Small intestine (tissue), 7 donors: Measurements from ENCODE around the gene POLRMT. TPM values are rescaled to one million over a fixed set of nuclear protein-coding genes. Genes with fewer than 3 reads are reported as not detected.

ENCODE experiments used
- DNase-seq, 2 donors: peaks; one replicate each; pipeline versions ENCODE4 v3.0.0 to v3.0.0-alpha.2; 2013
- FAIRE-seq: peaks from 2 replicates; lab custom pipeline; 2012; peaks lifted over from hg19 to GRCh38; lab: Jason Lieb, UNC
- H3K27ac ChIP-seq, 3 donors: one replicate each; pipeline ENCODE4 v1.5.1; 2013; ENCODE audit warnings: low read length in 2 of 3, mild to moderate bottlenecking in 2 of 3, control low read depth in 1 of 3, inconsistent platforms in 1 of 3, low read depth in 1 of 3, moderate library complexity in 1 of 3
- H3K27me3 ChIP-seq, 3 donors: one replicate each; pipeline ENCODE4 v1.6.1; 2013; ENCODE audit warnings: low read length in 3 of 3, inconsistent platforms in 1 of 3; ENCODE audit not compliant: control insufficient read depth in 3 of 3, insufficient read depth in 3 of 3
- H3K36me3 ChIP-seq, 3 donors: one replicate each; pipeline ENCODE4 v1.6.1; 2013; ENCODE audit warnings: low read length in 3 of 3, inconsistent platforms in 1 of 3, low read depth in 1 of 3, mild to moderate bottlenecking in 1 of 3, moderate library complexity in 1 of 3; ENCODE audit not compliant: control insufficient read depth in 3 of 3, insufficient read depth in 2 of 3
- H3K4me1 ChIP-seq, 3 donors: one replicate each; pipeline ENCODE4 v1.6.1; 2013; ENCODE audit warnings: low read length in 2 of 3, inconsistent platforms in 1 of 3, low read depth in 1 of 3, mild to moderate bottlenecking in 1 of 3, moderate library complexity in 1 of 3; ENCODE audit not compliant: control insufficient read depth in 3 of 3, insufficient read depth in 2 of 3
- H3K4me3 ChIP-seq, 3 donors: one replicate each; pipeline ENCODE4 v1.5.1; 2013; ENCODE audit warnings: low read length in 3 of 3, control low read depth in 1 of 3, inconsistent platforms in 1 of 3, low read depth in 1 of 3, mild to moderate bottlenecking in 1 of 3, moderate library complexity in 1 of 3
- H3K9me3 ChIP-seq, 2 donors: one replicate each; pipeline ENCODE4 v1.6.1; 2013; ENCODE audit warnings: low read depth in 1 of 2, low read length in 1 of 2; ENCODE audit not compliant: control insufficient read depth in 2 of 2, insufficient read depth in 1 of 2
- WGBS, 3 donors: extraction: QIAGEN DNeasy Blood & Tissue Kit; methylation state at CpG; one replicate each; pipeline ENCODE4 v1.1.7; 2013; 5-methylcytosine and 5-hydroxymethylcytosine counted together
- polyA plus RNA-seq, 4 donors: library from polyadenylated mRNA; stranded (reverse) in 3 of 4; unstranded in 1 of 4; fragments of 200-250 nt in 3 of 4; fragments of 120-200 nt in 1 of 4; gene quantifications; one replicate each; pipeline versions ENCODE4 v1.2.1 to v1.2.3, GENCODE V29; 2013
- donor health status: healthy with polysubstance abuse.
- donor health status: control.
- donor health status: control.
- donor health status: Bipolar disorder and iron deficiency.
- donor health status: healthy.

The POLRMT gene
- polyA plus RNA-seq, 4 donors, result 63.0 to 153 (median 86.8) TPM

- Histone ChIP-seq H3K4me1 (no peaks in the 10 kb centered on the region), H3K4me3 (no peak overlapping the region), H3K36me3 (peaks cover 13 to 48% (median 13%) of the 10 kb centered on the region in 3 donors), H3K9me3 (no peaks in the 10 kb centered on the region), H3K27ac (no peak overlapping the region), H3K27me3 (peaks cover 0 to 4% (median 0%) of the 10 kb centered on the region in 3 donors)
- FAIRE-seq (no peak), DNase-seq (no peak)
- WGBS, 3 donors, result 67 to 83% (median 73%) methylated on average over 31 to 58 of the region's 58 CpGs
These were observed 16.4 kb downstream of the POLRMT start for GRCh38 chr19:616747-617526.

DNA sequence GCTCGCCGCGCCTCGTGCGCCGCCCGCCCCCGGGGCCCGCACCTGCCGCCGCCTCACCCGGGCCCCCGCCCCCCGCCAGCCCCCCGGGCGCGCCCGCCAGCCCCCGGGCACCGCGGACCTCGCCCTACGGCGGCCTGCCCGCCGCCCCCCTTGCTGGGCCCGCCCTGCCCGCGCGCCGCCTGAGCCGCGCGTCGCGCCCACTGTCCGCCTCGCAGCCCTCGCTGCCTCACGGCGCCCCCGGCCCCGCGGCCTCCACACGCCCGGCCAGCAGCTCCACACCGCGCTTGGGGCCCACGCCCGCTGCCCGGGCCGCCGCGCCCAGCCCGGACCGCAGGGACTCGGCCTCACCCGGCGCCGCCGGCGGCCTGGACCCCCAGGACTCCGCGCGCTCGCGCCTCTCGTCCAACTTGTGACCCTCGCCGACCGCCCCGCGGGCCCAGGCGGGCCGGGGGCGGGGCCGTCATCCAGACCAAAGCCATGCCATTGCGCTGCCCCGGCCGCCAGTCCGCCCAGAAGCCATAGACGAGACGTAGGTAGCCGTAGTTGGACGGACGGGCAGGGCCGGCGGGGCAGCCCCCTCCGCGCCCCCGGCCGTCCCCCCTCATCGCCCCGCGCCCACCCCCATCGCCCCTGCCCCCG, 17.2 kb downstream of the POLRMT start:
- Histone ChIP-seq H3K27me3 (peaks cover 0 to 4% (median 0%) of the 10 kb centered on the region in 3 donors), H3K9me3 (no peaks in the 10 kb centered on the region), H3K4me3 (peak overlapping the region in 1 of 3 donors; percentile 20), H3K4me1 (no peaks in the 10 kb centered on the region), H3K36me3 (peaks cover 5 to 42% (median 13%) of the 10 kb centered on the region in 3 donors), H3K27ac (no peak overlapping the region)
- FAIRE-seq (no peak), DNase-seq (no peak)
- WGBS, 3 donors, result 12 to 18% (median 15%) methylated on average over 51 to 97 of the region's 97 CpGs

DNA sequence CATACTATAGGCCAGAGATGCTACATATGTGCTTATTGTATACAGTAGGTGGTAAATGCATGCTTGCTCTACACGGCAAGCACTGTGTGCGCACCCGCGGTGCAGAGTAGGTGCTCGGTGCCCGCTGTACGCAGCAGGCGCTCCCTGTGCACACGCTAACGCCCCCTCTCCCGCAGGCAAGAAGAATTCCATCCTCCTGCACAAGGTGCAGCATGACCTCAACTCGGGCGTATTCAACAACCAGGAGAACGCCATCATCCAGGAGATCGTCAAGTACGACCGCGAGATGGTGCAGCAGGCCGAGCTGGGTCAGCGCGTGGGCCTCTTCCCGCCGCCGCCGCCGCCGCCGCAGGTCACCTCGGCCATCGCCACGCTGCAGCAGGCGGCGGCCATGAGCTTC, 17.7 kb downstream of the POLRMT start:
- H3K27ac ChIP-seq, result no peak overlapping the region
- no peak for FAIRE-seq

GRCh38 chr19:613732-614567, 19.4 kb downstream of the POLRMT start:
- Histone ChIP-seq H3K4me3 (no peak overlapping the region), H3K4me1 (peaks cover 0 to 4% (median 0%) of the 10 kb centered on the region in 3 donors), H3K9me3 (no peaks in the 10 kb centered on the region), H3K36me3 (peaks cover 4 to 25% (median 7%) of the 10 kb centered on the region in 3 donors), H3K27me3 (peaks cover 0 to 4% (median 0%) of the 10 kb centered on the region in 3 donors), H3K27ac (no peak overlapping the region)
- DNase-seq, result no peak
- WGBS, 3 donors, result 67 to 83% (median 70%) methylated on average over 41 to 54 of the region's 54 CpGs
- no peak for FAIRE-seq

More for the DNA sequence above, 17.7 kb downstream of the POLRMT start:
- Histone ChIP-seq H3K4me1 (no peaks in the 10 kb centered on the region), H3K4me3 (no peak overlapping the region), H3K36me3 (peaks cover 5 to 40% (median 9%) of the 10 kb centered on the region in 3 donors), H3K27me3 (peaks cover 0 to 4% (median 0%) of the 10 kb centered on the region in 3 donors), H3K9me3 (no peaks in the 10 kb centered on the region)
- peak; percentile 50 to 69 for DNase-seq
- WGBS, 3 donors, result 11 to 22% (median 17%) methylated on average over 32 to 33 of the region's 33 CpGs

- no peak overlapping the region for H3K27ac ChIP-seq
- H3K27me3 ChIP-seq, result peaks cover 0 to 4% (median 0%) of the 10 kb centered on the region in 3 donors
- peaks cover 0 to 4% (median 0%) of the 10 kb centered on the region in 3 donors for H3K4me1 ChIP-seq
- no peak for FAIRE-seq
- 79 to 87% (median 86%) methylated on average over 32 to 33 of the region's 33 CpGs for WGBS, 3 donors
- H3K4me3 ChIP-seq, result no peak overlapping the region
- H3K9me3 ChIP-seq, result no peaks in the 10 kb centered on the region
- DNase-seq, result no peak
- peaks cover 0 to 14% (median 4%) of the 10 kb centered on the region in 3 donors for H3K36me3 ChIP-seq
These were observed 20.4 kb downstream of the POLRMT start for GRCh38 chr19:612941-613340.

DNA sequence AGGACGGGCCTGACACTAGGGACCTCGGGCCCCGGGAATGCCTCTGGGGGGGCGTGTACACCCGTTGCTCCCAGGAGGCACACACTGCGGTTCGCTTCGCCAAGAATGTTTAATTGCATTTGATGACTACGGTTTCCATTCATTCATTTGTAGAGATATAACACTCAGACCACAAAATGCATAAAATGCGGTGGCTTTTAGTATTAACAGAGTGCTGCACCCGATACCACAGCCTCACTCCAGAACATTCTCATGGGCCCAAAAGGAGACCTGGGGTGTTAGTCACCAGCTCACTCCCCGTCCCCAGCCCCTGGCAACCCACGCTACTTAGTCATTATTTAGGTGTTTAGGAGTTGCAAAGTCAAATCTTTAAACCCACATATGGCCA, 21.9 kb downstream of the POLRMT start:
- DNase-seq (no peak), FAIRE-seq (no peak)
- no peaks in the 10 kb centered on the region for H3K9me3 ChIP-seq
- peaks cover 0 to 4% (median 0%) of the 10 kb centered on the region in 3 donors for H3K4me1 ChIP-seq
- WGBS, 3 donors, result 21 to 40% (median 22%) methylated on average over 13 of the region's 13 CpGs
- peaks cover 0 to 5% (median 0%) of the 10 kb centered on the region in 3 donors for H3K36me3 ChIP-seq
- H3K4me3 ChIP-seq, result no peak overlapping the region
- H3K27me3 ChIP-seq, result peaks cover 0 to 4% (median 0%) of the 10 kb centered on the region in 3 donors
- H3K27ac ChIP-seq, result peak overlapping the region in 1 of 3 donors; percentile 62

- FAIRE-seq (no peak), DNase-seq (peak in 1 of 2 donors; percentile 28)
- peak overlapping the region in 2 of 3 donors; percentile 9 to 33 for H3K4me3 ChIP-seq
- 20 to 34% (median 30%) methylated on average over 32 to 36 of the region's 36 CpGs for WGBS, 3 donors
- H3K27me3 ChIP-seq, result peaks cover 0 to 4% (median 0%) of the 10 kb centered on the region in 3 donors
- peaks cover 0 to 5% (median 0%) of the 10 kb centered on the region in 3 donors for H3K36me3 ChIP-seq
- H3K27ac ChIP-seq, result peak overlapping the region in 1 of 3 donors; percentile 62
- no peaks in the 10 kb centered on the region for H3K9me3 ChIP-seq
- peaks cover 0 to 4% (median 0%) of the 10 kb centered on the region in 3 donors for H3K4me1 ChIP-seq
These were observed 22.4 kb downstream of the POLRMT start for GRCh38 chr19:610801-611480.
